Mononuclear cell (primary cell): ENCODE results near the gene C3orf52. TPM values are rescaled to one million over a fixed set of nuclear protein-coding genes. Genes with fewer than 3 reads are reported as not detected.

Experiments
- H3K27me3 ChIP-seq: 2 replicates; pipeline ENCODE4 v1.6.0; 2011; ENCODE audit warnings: low read length, control low read depth; ENCODE audit not compliant: insufficient read depth
- H3K4me1 ChIP-seq: 2 replicates; pipeline ENCODE4 v1.5.1; 2011; ENCODE audit warnings: mild to moderate bottlenecking, low read length, control low read depth; ENCODE audit not compliant: insufficient read depth
- H3K4me3 ChIP-seq: 2 replicates; pipeline ENCODE4 v1.5.1; 2011; ENCODE audit warnings: mild to moderate bottlenecking, low read length, moderate library complexity
- H3K9me3 ChIP-seq: 2 replicates; pipeline ENCODE4 v1.5.1; 2011; ENCODE audit warnings: low read depth, mild to moderate bottlenecking, control low read depth, low read length
- total RNA-seq: library from RNA; depleted of rRNA; stranded (reverse); fragments of >200 nt; gene quantifications from one replicate; pipeline ENCODE4 v1.2.3, GENCODE V29; 2012

C3orf52 gene
- total RNA-seq, 1 donor, result 1.3 TPM

- H3K9me3 ChIP-seq, result no peaks in the 10 kb centered on the region
- no peaks in the 10 kb centered on the region for H3K27me3 ChIP-seq
- no peak overlapping the region for H3K4me3 ChIP-seq
- peaks cover 5% of the 10 kb centered on the region for H3K4me1 ChIP-seq
Observed at GRCh38 chr3:112074616-112075497, 11.3 kb upstream of the C3orf52 start.

GRCh38 chr3:112078125-112079083 is 7.8 kb upstream of the C3orf52 start:
- Histone ChIP-seq H3K4me1 (peaks cover 5% of the 10 kb centered on the region), H3K9me3 (no peaks in the 10 kb centered on the region), H3K27me3 (peaks cover 3% of the 10 kb centered on the region), H3K4me3 (no peak overlapping the region)

GRCh38 chr3:112083239-112083638 is 3.0 kb upstream of the C3orf52 start:
- no peaks in the 10 kb centered on the region for H3K9me3 ChIP-seq
- H3K4me1 ChIP-seq, result peaks cover 13% of the 10 kb centered on the region
- H3K27me3 ChIP-seq, result peaks cover 41% of the 10 kb centered on the region
- H3K4me3 ChIP-seq, result no peak overlapping the region

GRCh38 chr3:112084980-112085705 is 1.0 kb upstream of the C3orf52 start:
- Histone ChIP-seq H3K27me3 (peaks cover 58% of the 10 kb centered on the region), H3K4me3 (no peak overlapping the region), H3K9me3 (no peaks in the 10 kb centered on the region), H3K4me1 (peaks cover 14% of the 10 kb centered on the region)

GRCh38 chr3:112085735-112086075 is 484 bp upstream of the C3orf52 start:
- Histone ChIP-seq H3K9me3 (no peaks in the 10 kb centered on the region), H3K4me3 (no peak overlapping the region), H3K27me3 (peaks cover 61% of the 10 kb centered on the region), H3K4me1 (peaks cover 20% of the 10 kb centered on the region)

- Histone ChIP-seq H3K4me3 (peak overlapping the region; percentile 31), H3K4me1 (peaks cover 23% of the 10 kb centered on the region), H3K27me3 (peaks cover 62% of the 10 kb centered on the region), H3K9me3 (no peaks in the 10 kb centered on the region)
Observed at GRCh38 chr3:112086875-112087524, 811 bp downstream of the C3orf52 start.

GRCh38 chr3:112087746-112088145 is 1.6 kb downstream of the C3orf52 start:
- Histone ChIP-seq H3K4me1 (peaks cover 29% of the 10 kb centered on the region), H3K4me3 (no peak overlapping the region), H3K9me3 (no peaks in the 10 kb centered on the region), H3K27me3 (peaks cover 68% of the 10 kb centered on the region)

- Histone ChIP-seq H3K9me3 (no peaks in the 10 kb centered on the region), H3K4me3 (no peak overlapping the region), H3K4me1 (peaks cover 31% of the 10 kb centered on the region), H3K27me3 (peaks cover 64% of the 10 kb centered on the region)
Observed at GRCh38 chr3:112088944-112089343, 2.8 kb downstream of the C3orf52 start.

GRCh38 chr3:112089956-112090886 is 4.0 kb downstream of the C3orf52 start:
- Histone ChIP-seq H3K4me1 (peaks cover 31% of the 10 kb centered on the region), H3K27me3 (peaks cover 52% of the 10 kb centered on the region), H3K4me3 (no peak overlapping the region)

GRCh38 chr3:112090887-112091586 is 4.8 kb downstream of the C3orf52 start:
- Histone ChIP-seq H3K4me1 (peaks cover 27% of the 10 kb centered on the region), H3K27me3 (peaks cover 49% of the 10 kb centered on the region), H3K9me3 (no peaks in the 10 kb centered on the region), H3K4me3 (no peak overlapping the region)

More at GRCh38 chr3:112089956-112090886, 4.0 kb downstream of the C3orf52 start:
- H3K9me3 ChIP-seq, result no peaks in the 10 kb centered on the region

GRCh38 chr3:112092496-112093179 is 6.4 kb downstream of the C3orf52 start:
- H3K4me1 ChIP-seq, result peaks cover 18% of the 10 kb centered on the region
- no peaks in the 10 kb centered on the region for H3K9me3 ChIP-seq
- H3K4me3 ChIP-seq, result no peak overlapping the region
- H3K27me3 ChIP-seq, result peaks cover 50% of the 10 kb centered on the region

GRCh38 chr3:112093180-112093522 is 7.0 kb downstream of the C3orf52 start:
- H3K27me3 ChIP-seq, result peaks cover 50% of the 10 kb centered on the region

GRCh38 chr3:112095731-112096130 is 9.5 kb downstream of the C3orf52 start:
- H3K27me3 ChIP-seq, result peaks cover 30% of the 10 kb centered on the region
- H3K4me1 ChIP-seq, result peaks cover 11% of the 10 kb centered on the region
- H3K4me3 ChIP-seq, result no peak overlapping the region
- no peaks in the 10 kb centered on the region for H3K9me3 ChIP-seq

More at GRCh38 chr3:112093180-112093522, 7.0 kb downstream of the C3orf52 start:
- no peaks in the 10 kb centered on the region for H3K9me3 ChIP-seq
- H3K4me1 ChIP-seq, result peaks cover 18% of the 10 kb centered on the region
- H3K4me3 ChIP-seq, result no peak overlapping the region
